ENCODE data around the gene CLCA2.

The CLCA2 gene

DNA sequence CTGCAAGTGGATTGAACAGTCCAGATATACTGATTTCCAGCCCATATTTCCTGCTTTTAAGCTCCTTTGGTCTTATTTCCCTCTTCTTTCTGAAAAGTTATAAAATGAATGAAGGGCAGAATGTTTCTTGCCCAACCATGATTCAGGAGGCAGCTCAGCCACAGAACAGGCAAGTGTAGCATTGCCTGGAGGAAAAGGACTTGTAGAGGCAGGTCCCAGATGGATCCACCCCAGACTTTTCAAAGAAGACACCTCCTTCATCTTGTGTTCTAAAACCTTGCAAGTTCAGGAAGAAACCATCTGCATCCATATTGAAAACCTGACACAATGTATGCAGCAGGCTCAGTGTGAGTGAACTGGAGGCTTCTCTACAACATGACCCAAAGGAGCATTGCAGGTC lies at the start of gene CLCA2:
CLCA2 (plus strand) TSS at position 299 of the 400 bp plus-strand sequence; CDS start at position 376, 77 bp downstream.
- DNase-seq (ENCODE audit: low spot score): no peak

GRCh38 chr1:86375688-86376087 lies 48.3 kb upstream of the CLCA2 start:
- DNase-seq (ENCODE audit: low spot score): no peak

- no peak for DNase-seq (ENCODE audit: low spot score)
Observed at GRCh38 chr1:86377341-86377740, 46.6 kb upstream of the CLCA2 start.

GRCh38 chr1:86378813-86379212 lies 45.2 kb upstream of the CLCA2 start:
- no peak for DNase-seq (ENCODE audit: low spot score)

DNA sequence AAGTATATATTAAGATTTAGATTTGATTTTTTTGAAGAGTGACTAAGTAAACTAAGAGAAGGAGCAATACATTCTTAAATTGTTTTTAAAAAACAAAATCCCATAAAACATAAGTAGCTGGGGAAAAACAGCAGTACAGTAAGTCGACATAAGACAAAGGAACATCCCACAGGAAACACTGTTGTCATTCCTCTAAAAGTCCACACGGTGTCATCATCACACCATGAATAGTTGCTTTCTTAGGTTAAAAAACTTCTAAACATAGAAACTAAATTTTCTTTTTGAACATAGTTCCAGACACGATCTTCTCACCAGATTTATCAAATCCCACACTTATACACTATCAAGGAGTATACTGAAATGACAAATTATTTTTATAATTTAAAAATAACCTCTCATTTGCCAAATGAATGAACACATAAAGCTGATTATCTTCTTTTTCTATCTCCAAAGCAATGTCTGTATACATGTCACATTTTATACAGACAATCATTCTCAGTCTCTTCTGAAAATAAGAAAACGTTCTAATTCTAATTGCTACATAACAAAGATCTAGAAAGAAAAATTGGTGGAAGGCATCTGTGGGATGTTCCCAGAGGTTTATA lies 43.6 kb upstream of the CLCA2 start:
- peak; percentile 20 for DNase-seq (ENCODE audit: low spot score)

- no peak for DNase-seq (ENCODE audit: low spot score)
Observed at GRCh38 chr1:86381223-86381622, 42.7 kb upstream of the CLCA2 start.

GRCh38 chr1:86382878-86383277 lies 41.1 kb upstream of the CLCA2 start:
- DNase-seq (ENCODE audit: low spot score): no peak

DNA sequence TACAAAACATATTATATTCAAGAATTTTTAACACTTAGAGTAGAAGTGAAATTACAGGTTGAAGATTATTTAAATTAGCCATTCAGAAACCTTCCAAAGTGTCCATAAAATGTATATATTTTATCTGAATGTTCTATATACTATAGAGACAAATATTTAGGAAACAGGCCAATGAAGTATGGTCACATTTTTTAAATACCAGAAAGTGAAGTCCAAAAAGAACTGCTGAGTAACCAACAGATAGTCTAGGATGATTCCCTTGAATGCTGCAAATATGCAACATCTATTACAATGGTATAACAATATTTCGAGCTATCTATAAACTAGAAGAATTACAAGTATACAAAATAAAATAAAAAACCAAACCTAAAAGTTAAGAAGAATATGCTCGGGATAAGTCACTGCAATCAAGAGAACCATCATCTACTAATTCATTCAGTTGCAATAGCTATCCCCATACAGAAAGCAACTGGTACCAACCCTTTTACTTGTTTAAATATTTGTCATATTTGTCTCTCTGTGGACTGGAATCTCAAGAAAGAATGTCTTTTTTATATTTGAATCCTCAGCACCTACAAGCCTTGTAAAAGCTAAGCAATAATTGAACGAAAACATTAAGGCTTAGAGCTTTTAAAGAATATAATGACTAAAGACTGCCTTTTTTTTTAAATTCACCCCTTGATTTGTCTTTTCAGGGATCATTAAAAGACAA lies 35.9 kb upstream of the CLCA2 start:
- DNase-seq (ENCODE audit: low spot score): no peak

DNA sequence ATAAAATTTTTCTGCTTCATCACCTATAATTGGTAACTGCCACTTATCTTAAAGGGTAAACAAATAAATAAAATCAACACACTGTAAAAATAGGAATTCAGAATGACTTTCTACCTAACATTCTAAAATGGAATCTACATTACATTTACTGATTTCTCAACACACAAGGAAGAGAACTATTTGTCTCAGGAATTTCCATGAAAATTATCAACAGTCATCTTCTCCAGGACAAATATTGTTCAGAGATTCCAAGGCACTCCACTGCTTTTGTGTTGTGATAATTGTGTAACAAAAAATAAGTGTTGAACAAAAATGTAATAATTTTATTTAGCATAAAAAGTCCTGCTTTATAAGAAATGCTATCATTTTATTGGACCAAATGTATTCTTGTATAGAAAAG lies 35.2 kb upstream of the CLCA2 start:
- DNase-seq (ENCODE audit: low spot score): no peak

DNA sequence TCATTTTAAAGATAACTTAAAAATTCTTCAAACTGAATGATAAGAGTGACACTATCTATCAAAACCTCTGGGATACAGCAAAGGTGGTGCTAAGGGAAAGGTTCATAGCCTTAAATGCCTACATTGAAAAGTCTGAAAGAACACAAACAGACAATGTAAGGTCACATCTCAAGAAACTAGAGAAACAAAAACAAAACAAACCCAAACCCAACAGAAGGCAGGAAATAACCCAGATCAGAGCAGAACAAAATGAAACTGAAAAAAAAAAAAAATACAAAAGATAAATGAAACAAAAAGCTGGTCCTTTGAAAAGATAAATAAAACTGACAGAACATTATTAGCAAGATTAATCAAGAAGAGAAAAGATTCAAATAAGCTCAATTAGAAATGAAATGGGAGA lies 34.7 kb upstream of the CLCA2 start:
- DNase-seq (ENCODE audit: low spot score): no peak

GRCh38 chr1:86394416-86394815 lies 29.6 kb upstream of the CLCA2 start:
- DNase-seq (ENCODE audit: low spot score): no peak

- DNase-seq (ENCODE audit: low spot score): peak; percentile 79
Observed at GRCh38 chr1:86395751-86396497, 28.0 kb upstream of the CLCA2 start, which contains the start of gene ODF2L. Gene ODF2L, minus strand, starts transcription at chr1:86396323. Its CDS starts 9,296 bp downstream, at chr1:86387027.

DNA sequence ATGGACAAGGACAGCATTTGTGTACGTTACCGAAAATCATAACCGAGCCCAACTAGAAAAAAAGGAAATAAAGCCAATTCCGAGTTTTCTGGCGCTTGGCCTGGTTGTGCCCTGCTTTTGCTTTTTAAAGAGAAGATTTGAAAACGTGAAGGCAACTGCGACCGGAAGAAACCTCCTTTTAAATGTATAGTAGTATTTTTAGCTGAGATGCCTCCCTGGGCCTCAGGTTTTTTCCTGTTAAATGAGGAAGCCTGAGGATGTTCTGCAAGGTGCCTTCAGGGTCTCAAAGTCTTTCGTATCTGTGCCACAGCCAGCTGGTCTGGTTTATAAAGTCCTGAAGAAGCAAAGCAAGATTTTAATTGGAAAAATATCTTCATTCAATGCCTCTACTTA lies 27.5 kb upstream of the CLCA2 start:
- DNase-seq (ENCODE audit: low spot score): no peak

DNA sequence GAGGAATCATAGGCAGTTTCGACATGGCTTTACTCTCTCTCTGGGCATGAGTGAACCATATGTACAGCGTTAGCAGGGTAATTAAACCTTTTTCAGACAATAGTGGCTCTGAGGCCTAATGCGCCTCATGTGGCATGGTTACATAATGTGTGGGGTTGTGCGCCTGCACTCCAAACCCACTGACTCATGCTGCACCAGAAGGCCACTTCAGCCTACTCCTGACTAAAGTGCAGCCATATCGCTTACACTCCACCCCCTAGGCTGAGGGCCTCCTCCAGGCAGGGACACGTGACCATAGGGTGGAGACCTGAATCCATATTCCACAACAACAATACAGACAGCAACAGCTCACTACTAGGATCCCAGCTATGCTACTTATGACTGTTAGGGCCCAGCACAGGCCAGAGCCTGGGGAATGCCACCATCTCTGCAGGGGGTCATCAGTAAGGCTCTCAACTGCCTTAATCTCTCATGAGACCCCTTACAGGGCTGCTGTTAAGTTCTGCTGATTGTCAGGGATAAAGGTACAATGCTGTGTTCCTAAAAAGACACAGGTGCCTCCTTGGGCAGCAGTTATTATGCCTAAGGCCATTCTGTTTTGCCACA lies 14.5 kb upstream of the CLCA2 start:
- DNase-seq (ENCODE audit: low spot score): peak; percentile 12

DNA sequence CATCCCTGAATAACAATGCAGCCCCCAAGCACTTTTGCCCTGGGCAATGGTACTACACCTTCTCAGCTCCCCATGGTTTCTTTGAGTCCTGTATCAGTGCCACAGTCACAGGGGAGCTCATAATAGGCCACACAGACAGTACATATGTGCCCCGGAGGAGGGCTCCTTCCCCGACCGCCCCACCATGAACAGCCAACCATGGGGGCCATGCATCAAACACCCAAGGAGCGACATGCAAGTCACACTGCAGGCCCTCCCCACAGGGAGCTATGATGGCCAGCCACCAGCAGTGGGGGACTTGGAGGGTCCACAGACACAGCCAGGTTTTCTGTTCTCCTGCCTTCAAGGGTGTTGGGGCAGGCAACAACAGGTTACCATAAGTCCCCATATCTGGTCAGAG lies 13.1 kb upstream of the CLCA2 start:
- no peak for DNase-seq (ENCODE audit: low spot score)

- DNase-seq (ENCODE audit: low spot score): no peak
Observed at GRCh38 chr1:86416343-86416742, 7.6 kb upstream of the CLCA2 start.

DNA sequence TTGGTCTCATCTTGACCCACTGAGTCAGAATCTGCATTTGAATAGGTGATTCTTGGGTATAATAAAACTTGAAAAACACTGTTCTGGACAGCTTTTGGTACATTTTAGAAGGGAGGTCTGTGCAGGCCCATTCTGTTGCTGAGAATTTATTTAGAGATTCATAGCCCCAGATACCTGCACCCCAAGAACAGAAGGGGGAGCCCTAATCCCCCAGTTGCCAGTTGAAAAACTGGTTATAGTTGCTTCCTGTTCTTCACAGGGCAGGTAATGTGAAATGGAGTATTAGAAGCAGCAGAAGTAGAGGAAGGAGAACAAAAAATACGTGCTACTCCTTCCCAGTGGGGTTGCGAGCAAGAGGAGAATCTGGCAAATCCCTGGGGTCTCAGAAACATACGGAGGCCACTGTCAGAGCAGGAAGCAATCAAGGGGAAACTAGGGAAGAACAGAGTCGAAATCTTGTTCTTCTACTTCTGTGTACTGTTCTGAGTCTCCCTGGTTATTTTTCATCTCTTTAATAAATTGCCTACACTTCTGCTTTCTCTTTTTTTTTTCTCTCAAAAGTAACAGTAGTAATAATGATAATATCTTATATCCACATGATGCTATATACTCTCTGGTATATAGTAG lies 4.6 kb upstream of the CLCA2 start:
- DNase-seq (ENCODE audit: low spot score): peak; percentile 26

DNA sequence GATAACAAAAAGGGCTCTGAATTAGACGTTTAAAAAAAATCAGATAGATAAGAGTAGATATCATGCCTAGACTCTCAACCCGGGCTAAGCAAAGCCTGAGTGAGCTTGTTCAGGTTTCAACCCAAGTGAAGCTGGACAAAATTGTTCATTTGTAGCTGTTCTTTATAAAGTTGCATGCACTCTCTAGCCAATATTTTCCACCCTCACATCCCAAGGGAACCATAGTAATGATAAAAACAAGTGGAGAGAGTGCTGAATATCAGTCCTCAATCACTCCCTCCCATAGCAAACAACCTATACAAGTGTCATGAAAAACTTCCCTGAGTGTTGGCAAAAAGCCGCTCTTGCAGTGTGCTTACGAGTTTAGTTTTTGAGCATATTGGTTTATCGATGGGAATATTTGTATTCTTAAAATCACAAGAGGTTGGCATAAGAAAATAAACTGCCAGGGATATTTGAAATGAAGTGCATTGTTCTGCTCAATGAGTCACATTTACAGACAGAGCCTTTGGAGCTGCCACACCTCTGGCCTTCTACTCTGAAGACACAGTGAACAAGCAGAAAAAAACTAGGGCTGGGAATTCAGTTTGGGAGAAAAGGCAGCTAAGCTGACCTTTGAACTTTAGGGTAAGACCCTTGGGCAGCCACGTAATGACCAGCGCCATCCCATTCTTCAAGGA lies 2.2 kb upstream of the CLCA2 start:
- no peak for DNase-seq (ENCODE audit: low spot score)

DNA sequence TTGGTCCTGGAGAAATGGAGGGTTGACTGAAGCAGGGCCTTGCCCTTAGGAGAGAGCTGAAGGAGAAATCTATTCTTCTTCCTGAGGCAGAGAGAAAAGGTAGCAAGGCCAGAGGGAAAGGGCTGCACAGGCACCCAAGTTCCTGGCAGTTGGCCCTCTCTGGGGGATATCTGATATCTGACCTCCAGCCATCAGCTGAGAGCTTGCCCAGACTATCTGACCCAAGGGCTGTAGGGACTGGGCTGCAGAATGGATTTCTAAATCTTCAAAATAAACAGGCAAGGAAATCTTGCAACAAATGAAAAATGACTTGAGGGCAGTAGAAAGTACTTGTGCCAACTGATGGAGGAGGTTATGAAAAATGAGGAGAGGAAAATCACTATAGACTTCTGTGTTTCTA lies 498 bp upstream of the CLCA2 start:
- DNase-seq (ENCODE audit: low spot score): no peak

GRCh38 chr1:86429122-86429725 lies 5.3 kb downstream of the CLCA2 start:
- no peak for DNase-seq (ENCODE audit: low spot score)

GRCh38 chr1:86429835-86430234 lies 5.9 kb downstream of the CLCA2 start:
- no peak for DNase-seq (ENCODE audit: low spot score)
